ENCODE results near the gene ATP1A2. TPM values are rescaled to one million over a fixed set of nuclear protein-coding genes. Genes with fewer than 3 reads are reported as not detected.

ATP1A2 gene
- total RNA-seq, 1 donor from 2014 or later = 14.5 TPM

DNA sequence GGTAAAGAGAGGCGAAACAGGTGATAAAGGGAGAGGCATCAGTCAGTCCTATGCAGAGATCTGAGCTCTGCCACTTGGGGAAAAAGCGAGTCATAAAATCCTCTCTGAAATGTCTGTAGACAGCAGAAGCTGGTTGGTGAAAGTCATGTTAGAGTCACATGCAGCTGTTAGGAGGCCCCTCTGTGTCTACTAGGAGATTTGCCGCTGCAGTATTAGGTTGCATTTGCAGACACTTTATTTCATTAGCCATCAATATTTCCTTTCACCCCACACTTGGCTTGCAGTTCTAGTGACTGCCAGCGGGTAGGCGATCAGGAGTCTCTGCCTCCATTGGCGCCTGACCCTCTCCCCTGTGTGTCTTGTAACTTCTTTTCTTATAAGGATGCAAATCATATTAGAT is 52.0 kb downstream of the ATP1A2 start:
- Mint-ChIP-seq H3K4me3 (no peak overlapping the region), H3K9me3 (peaks cover 8% of the 10 kb centered on the region), H3K27ac (no peak overlapping the region), H3K36me3 (no peaks in the 10 kb centered on the region), H3K27me3 (peaks cover 16% of the 10 kb centered on the region), H3K4me1 (ENCODE audit: unreplicated experiment) (peaks cover 28% of the 10 kb centered on the region)
- TF ChIP-seq, protein P1, sequence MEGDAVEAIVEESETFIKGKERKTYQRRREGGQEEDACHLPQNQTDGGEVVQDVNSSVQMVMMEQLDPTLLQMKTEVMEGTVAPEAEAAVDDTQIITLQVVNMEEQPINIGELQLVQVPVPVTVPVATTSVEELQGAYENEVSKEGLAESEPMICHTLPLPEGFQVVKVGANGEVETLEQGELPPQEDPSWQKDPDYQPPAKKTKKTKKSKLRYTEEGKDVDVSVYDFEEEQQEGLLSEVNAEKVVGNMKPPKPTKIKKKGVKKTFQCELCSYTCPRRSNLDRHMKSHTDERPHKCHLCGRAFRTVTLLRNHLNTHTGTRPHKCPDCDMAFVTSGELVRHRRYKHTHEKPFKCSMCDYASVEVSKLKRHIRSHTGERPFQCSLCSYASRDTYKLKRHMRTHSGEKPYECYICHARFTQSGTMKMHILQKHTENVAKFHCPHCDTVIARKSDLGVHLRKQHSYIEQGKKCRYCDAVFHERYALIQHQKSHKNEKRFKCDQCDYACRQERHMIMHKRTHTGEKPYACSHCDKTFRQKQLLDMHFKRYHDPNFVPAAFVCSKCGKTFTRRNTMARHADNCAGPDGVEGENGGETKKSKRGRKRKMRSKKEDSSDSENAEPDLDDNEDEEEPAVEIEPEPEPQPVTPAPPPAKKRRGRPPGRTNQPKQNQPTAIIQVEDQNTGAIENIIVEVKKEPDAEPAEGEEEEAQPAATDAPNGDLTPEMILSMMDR (conservative IDR thresholded peaks at IDR 0.05) = peak; percentile 49
- DNase-seq (ENCODE audit: extremely low spot score, unreplicated experiment) = no peak

DNA sequence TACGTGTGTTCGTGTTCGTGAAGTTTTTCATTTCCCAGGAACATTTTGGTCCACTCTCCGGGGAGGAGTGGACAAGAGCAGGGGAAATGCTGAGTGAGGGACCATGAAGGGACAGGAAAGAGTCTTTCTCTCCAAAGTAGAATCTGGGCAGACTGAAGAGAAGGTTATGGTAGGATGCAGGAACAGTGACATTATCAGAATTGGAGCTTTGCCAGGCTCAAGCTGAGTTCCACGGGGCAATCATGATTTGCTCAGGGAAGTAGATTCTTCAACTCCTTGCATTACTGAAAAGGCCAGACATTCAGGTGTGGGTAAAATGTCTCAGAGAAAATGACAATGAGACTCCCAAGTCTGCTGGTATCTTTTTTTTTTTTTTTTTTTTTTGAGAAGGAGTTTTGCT is 52.5 kb downstream of the ATP1A2 start:
- DNase-seq (ENCODE audit: extremely low spot score, unreplicated experiment) = no peak
- TF ChIP-seq, protein P1 (conservative IDR thresholded peaks at IDR 0.05) = peak; percentile 10
- Mint-ChIP-seq H3K4me1 (ENCODE audit: unreplicated experiment) (peaks cover 28% of the 10 kb centered on the region), H3K4me3 (no peak overlapping the region), H3K36me3 (no peaks in the 10 kb centered on the region), H3K27me3 (peaks cover 20% of the 10 kb centered on the region), H3K9me3 (peaks cover 8% of the 10 kb centered on the region), H3K27ac (no peak overlapping the region)

DNA sequence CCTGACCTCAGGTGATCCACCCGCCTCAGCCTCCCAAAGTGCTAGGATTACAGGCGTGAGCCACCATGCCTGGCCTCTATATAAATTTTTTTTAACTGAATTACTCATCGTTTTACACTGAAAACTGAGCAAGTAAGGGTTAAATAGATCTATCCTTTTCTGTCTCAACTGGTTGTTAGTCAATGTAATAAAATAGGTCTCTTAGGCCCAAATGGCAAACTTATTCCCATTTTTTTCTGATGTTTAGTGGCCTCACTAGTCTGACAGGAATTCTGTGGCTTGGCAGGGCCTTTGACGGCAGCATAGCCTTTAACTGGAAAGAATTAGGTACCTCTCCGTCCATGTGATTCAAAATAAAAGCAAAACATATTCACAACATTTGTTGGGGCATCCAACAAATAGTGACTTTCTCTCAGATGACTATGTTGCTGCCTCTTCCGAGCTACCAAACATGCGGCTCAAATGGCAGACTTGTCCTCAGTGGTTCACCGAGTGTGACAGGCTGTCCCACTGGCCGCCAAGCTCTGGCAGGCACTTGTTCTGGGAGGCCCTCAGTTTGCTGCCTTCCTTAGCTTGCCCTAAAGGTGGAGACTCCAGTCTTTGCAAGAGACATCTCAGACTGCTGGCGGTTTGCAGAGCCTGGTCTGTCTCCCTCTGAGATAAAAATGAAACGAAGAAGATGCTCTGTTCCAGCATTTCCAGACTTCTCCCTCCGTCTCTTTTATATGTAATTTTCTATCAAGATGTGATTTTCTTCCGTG is 53.2 kb downstream of the ATP1A2 start:
- no peak overlapping the region for H3K4me3 Mint-ChIP-seq
- DNase-seq (ENCODE audit: extremely low spot score, unreplicated experiment) = no peak
- H3K27me3 Mint-ChIP-seq = peaks cover 23% of the 10 kb centered on the region
- no peaks in the 10 kb centered on the region for H3K36me3 Mint-ChIP-seq
- H3K27ac Mint-ChIP-seq = no peak overlapping the region
- H3K4me1 Mint-ChIP-seq (ENCODE audit: unreplicated experiment) = peaks cover 28% of the 10 kb centered on the region
- H3K9me3 Mint-ChIP-seq = peaks cover 5% of the 10 kb centered on the region
- TF ChIP-seq, protein P1 (conservative IDR thresholded peaks at IDR 0.05) = no peak

DNA sequence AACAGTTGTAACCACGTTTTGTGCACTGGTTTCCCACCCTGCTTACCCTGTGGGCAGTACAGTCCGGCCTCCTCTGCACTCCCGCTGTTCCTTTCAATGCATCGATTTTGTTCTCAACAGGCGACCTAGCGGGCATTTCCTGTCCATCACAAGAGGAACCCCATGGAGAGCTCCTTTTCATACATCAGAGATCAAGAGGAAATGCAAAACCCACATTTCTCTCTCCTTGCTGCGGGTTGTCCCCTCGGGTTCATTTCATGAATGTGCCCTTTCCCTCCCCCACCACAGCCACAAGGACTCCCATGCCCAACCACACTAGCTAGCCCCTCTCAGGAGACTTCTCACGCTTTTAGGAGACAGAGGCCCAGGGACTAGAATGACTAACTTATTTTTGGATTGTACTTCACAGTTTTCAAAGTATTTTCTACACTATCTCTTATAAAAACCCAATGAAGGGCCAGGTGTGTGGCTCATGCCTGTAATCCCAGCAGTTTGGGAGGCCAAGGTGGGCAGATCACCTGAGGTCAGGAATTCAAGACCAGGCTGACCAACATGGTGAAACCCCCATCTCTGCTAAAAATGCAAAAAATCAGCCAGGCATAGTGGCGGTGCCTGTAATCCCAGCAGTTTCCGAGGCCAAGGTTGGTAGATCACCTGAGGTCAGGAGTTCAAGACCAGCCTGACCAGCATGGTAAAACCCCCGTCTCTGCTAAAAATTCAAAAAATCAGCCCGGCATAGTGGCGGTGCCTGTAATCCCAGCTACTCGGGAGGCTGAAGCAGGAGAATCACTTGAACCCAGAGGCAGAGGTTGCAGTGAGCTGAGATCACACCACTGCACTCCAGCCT is 54.2 kb downstream of the ATP1A2 start:
- H3K4me3 Mint-ChIP-seq = peak overlapping the region; percentile 33
- H3K27ac Mint-ChIP-seq = peak overlapping the region; percentile 21
- no peak for DNase-seq (ENCODE audit: extremely low spot score, unreplicated experiment)
- TF ChIP-seq, protein P1 (conservative IDR thresholded peaks at IDR 0.05) = no peak
- peaks cover 28% of the 10 kb centered on the region for H3K4me1 Mint-ChIP-seq (ENCODE audit: unreplicated experiment)
- no peaks in the 10 kb centered on the region for H3K9me3 Mint-ChIP-seq
- no peaks in the 10 kb centered on the region for H3K36me3 Mint-ChIP-seq
- H3K27me3 Mint-ChIP-seq = peaks cover 24% of the 10 kb centered on the region

DNA sequence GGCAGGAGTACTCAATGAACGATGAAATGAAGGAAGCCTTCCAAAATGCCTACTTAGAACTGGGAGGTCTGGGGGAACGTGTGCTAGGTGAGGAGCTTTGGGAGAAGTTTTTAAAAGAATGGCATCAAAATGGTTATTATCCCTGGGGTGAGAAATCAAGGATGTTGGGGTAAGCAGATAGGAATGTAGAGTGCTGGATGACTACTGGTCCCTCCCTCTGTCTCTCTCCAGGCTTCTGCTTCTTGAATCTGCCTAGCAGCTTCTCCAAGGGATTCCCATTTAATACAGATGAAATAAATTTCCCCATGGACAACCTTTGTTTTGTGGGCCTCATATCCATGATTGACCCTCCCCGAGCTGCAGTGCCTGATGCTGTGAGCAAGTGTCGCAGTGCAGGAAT is 55.8 kb downstream of the ATP1A2 start:
- Mint-ChIP-seq H3K9me3 (peaks cover 4% of the 10 kb centered on the region), H3K27me3 (peaks cover 24% of the 10 kb centered on the region), H3K27ac (no peak overlapping the region), H3K36me3 (no peaks in the 10 kb centered on the region), H3K4me3 (no peak overlapping the region), H3K4me1 (ENCODE audit: unreplicated experiment) (peaks cover 34% of the 10 kb centered on the region)
- TF ChIP-seq, protein P1 (conservative IDR thresholded peaks at IDR 0.05) = no peak
- no peak for DNase-seq (ENCODE audit: extremely low spot score, unreplicated experiment)

Measured in type B pancreatic cell (in vitro differentiated cells).